ENCODE data around the gene SMIM38. TPM values are rescaled to one million over a fixed set of nuclear protein-coding genes. Genes with fewer than 3 reads are reported as not detected.

Gene SMIM38
- total and polyA plus RNA-seq, 9 of the 15 experiments (the other 6 are each of a cell fraction or from before 2014, with no cell fraction given), result 0.07 to 1.2 (median 0.21) TPM; not detected in 2

- TF ChIP-seq SP1 (CRISPR knock-in tag; IDR thresholded peaks at IDR 0.05) (no peak), ATF1 (CRISPR knock-in tag; IDR thresholded peaks at IDR 0.05) (no peak), ATF1 (tag; IDR thresholded peaks at IDR 0.05) (no peak), NCOR1 (IDR thresholded peaks at IDR 0.05) (no peak), NFXL1 (CRISPR knock-in tag; IDR thresholded peaks at IDR 0.05) (no peak), ZBTB43 (CRISPR knock-in tag; IDR thresholded peaks at IDR 0.05) (no peak)
- TF ChIP-seq, protein P1, sequence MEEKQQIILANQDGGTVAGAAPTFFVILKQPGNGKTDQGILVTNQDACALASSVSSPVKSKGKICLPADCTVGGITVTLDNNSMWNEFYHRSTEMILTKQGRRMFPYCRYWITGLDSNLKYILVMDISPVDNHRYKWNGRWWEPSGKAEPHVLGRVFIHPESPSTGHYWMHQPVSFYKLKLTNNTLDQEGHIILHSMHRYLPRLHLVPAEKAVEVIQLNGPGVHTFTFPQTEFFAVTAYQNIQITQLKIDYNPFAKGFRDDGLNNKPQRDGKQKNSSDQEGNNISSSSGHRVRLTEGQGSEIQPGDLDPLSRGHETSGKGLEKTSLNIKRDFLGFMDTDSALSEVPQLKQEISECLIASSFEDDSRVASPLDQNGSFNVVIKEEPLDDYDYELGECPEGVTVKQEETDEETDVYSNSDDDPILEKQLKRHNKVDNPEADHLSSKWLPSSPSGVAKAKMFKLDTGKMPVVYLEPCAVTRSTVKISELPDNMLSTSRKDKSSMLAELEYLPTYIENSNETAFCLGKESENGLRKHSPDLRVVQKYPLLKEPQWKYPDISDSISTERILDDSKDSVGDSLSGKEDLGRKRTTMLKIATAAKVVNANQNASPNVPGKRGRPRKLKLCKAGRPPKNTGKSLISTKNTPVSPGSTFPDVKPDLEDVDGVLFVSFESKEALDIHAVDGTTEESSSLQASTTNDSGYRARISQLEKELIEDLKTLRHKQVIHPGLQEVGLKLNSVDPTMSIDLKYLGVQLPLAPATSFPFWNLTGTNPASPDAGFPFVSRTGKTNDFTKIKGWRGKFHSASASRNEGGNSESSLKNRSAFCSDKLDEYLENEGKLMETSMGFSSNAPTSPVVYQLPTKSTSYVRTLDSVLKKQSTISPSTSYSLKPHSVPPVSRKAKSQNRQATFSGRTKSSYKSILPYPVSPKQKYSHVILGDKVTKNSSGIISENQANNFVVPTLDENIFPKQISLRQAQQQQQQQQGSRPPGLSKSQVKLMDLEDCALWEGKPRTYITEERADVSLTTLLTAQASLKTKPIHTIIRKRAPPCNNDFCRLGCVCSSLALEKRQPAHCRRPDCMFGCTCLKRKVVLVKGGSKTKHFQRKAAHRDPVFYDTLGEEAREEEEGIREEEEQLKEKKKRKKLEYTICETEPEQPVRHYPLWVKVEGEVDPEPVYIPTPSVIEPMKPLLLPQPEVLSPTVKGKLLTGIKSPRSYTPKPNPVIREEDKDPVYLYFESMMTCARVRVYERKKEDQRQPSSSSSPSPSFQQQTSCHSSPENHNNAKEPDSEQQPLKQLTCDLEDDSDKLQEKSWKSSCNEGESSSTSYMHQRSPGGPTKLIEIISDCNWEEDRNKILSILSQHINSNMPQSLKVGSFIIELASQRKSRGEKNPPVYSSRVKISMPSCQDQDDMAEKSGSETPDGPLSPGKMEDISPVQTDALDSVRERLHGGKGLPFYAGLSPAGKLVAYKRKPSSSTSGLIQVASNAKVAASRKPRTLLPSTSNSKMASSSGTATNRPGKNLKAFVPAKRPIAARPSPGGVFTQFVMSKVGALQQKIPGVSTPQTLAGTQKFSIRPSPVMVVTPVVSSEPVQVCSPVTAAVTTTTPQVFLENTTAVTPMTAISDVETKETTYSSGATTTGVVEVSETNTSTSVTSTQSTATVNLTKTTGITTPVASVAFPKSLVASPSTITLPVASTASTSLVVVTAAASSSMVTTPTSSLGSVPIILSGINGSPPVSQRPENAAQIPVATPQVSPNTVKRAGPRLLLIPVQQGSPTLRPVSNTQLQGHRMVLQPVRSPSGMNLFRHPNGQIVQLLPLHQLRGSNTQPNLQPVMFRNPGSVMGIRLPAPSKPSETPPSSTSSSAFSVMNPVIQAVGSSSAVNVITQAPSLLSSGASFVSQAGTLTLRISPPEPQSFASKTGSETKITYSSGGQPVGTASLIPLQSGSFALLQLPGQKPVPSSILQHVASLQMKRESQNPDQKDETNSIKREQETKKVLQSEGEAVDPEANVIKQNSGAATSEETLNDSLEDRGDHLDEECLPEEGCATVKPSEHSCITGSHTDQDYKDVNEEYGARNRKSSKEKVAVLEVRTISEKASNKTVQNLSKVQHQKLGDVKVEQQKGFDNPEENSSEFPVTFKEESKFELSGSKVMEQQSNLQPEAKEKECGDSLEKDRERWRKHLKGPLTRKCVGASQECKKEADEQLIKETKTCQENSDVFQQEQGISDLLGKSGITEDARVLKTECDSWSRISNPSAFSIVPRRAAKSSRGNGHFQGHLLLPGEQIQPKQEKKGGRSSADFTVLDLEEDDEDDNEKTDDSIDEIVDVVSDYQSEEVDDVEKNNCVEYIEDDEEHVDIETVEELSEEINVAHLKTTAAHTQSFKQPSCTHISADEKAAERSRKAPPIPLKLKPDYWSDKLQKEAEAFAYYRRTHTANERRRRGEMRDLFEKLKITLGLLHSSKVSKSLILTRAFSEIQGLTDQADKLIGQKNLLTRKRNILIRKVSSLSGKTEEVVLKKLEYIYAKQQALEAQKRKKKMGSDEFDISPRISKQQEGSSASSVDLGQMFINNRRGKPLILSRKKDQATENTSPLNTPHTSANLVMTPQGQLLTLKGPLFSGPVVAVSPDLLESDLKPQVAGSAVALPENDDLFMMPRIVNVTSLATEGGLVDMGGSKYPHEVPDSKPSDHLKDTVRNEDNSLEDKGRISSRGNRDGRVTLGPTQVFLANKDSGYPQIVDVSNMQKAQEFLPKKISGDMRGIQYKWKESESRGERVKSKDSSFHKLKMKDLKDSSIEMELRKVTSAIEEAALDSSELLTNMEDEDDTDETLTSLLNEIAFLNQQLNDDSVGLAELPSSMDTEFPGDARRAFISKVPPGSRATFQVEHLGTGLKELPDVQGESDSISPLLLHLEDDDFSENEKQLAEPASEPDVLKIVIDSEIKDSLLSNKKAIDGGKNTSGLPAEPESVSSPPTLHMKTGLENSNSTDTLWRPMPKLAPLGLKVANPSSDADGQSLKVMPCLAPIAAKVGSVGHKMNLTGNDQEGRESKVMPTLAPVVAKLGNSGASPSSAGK (IDR thresholded peaks at IDR 0.05), result peak; percentile 63; the same call in 1 of the 2 replicates
- TF ChIP-seq, protein P2, sequence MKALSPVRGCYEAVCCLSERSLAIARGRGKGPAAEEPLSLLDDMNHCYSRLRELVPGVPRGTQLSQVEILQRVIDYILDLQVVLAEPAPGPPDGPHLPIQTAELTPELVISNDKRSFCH (CRISPR knock-in tag; IDR thresholded peaks at IDR 0.05), result no peak
- TF ChIP-seq, protein P2 (tag; IDR thresholded peaks at IDR 0.05), result no peak
Observed at GRCh38 chr11:69155302-69156234, at the start of gene SMIM38 (continued).
